GM21723 (cell line): ENCODE measurements around the gene SLC9A3.

ENCODE experiments used
- ATAC-seq: cut with Tn5 transposase; IDR thresholded peaks from one replicate; pipeline ENCODE4 v1.9.1; 2021; ENCODE audit warnings: mild to moderate bottlenecking, moderate library complexity; ENCODE audit not compliant: unreplicated experiment

The SLC9A3 gene

GRCh38 chr5:433836-434235 is 90.4 kb downstream of the SLC9A3 start:
- no peak for ATAC-seq

DNA sequence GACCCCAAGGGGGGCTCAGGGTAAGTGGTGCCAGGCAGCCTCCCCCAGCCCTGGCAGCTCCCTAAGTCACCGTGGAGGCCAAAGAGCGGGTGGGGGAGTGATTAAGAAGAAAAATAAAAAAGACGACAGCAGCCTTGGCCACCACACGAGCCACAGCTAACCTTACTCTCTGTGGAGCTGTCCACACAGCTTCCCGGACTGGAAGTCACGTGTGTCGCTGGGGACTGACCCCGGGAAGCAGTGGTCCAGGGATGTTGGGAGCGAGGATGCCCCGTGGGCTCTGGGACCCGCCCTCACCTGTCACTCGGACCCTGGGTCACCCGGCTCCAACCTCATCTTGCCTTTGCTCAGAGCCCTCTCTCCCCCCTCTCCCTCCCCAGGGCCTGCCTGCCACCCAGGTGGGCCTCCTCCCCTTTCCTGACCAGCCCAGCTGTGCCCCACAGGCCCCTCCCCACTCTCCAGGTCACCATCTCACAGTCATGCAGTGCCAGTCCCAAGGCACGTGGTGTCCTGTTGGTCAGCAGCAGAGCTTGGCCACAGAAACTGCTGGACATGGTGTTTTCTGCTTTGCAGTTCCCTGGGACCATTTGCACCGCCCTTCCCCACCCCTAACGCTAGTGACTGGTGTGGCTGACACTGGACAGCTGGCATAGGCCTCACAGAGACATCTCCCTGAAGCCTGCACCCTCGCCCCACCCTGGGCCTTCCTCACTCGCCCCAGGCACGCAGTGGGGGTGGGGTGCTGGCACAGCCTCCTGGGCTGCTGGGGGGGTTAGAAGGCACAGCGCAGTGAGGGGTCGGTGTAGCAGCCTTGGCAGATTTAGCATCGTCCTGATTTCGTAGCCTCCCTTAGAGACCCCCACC is 91.1 kb downstream of the SLC9A3 start:
- ATAC-seq, result no peak

- ATAC-seq, result no peak
These were observed 91.9 kb downstream of the SLC9A3 start for GRCh38 chr5:432201-432927.

DNA sequence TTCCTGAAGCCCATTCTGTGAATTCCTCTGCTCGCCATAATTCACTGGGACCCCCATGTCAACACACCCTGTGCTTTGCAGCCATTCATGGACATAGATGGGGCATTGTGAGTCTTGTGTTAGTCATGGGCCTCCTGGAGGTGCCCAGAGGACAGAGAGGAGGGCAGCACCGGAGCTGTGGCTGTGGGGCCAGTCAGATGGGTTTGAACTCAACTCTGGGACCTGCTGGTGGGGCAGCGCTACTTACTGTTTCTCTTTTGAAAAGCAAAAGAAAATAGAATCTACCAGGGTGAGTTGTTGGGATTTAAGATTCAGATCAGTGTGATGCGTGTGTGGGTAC is 92.6 kb downstream of the SLC9A3 start:
- ATAC-seq, result no peak

GRCh38 chr5:431001-431710 is 93.1 kb downstream of the SLC9A3 start:
- ATAC-seq, result no peak

DNA sequence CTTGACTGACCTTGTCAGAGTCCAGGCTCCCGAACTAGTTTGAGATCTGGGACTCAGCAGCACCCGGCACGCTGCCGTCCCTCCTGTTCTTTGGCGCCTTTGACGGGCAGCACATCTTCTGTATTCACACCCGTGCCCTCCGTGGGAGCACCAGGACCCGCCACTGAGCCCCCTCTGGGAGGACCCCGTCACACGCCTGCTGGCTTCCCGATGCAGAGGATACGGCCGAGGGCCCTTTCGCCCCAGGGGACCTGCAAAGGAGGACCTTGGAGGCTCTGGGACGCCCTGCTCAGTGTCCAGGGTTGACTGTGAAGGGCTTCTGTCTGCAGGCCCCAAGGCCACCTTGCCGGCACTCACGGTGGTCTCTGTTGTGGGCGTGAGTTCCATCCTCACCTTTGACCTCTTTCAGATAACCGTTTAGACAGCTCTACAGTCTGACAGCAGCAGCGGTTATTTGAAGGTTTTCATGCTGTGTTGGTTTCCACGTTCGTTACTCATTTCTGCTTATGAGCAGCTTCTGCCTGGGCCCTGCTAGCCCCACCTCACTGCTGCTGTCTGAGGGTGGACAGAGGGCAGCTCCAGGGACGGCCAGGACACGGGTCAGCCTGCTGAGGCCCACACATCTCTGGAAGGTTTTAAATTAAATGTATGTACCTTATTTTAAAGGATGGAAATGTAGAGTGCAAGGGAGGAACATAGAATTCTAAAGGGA is 93.9 kb downstream of the SLC9A3 start:
- no peak for ATAC-seq

DNA sequence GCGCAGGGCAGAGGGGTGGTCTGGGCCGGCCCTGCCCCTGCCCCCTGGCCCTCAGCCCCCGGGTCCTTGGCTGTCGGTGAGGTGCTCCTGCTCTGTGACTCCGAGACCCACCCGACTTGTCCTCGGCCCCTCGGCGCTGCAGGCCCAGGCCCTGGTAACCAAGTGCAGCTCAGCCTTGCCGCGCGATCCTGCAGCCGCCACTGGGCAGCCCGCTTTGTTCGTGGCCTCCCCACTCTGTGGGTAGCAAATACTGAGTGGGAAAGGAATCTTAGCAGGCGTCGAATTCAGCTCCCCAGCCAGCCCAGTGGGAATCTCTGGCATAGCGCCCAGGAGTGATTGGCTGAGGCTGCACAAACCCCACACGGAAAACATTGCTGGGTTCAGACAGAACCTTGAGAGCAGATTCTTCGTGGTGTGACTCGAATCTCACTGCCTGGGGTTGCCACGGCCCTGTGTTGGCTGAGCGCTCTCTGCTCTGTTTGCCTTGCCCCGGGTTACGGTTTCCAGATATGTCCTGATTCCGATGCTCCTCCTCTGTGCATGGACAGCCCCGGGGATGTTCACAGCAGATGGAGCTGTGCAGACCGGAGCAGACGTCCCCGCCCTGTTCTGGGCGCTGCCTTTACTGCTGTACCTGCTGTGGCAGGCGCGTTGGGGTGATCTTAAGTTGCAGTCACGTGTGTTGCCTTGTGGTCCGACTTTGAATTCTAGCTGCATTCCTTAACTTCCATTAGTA is 94.6 kb downstream of the SLC9A3 start:
- ATAC-seq, result no peak

GRCh38 chr5:428754-429452 is 95.3 kb downstream of the SLC9A3 start:
- no peak for ATAC-seq

GRCh38 chr5:428219-428618 is 96.0 kb downstream of the SLC9A3 start:
- no peak for ATAC-seq

- no peak for ATAC-seq
These were observed 96.7 kb downstream of the SLC9A3 start for GRCh38 chr5:427415-428087.

DNA sequence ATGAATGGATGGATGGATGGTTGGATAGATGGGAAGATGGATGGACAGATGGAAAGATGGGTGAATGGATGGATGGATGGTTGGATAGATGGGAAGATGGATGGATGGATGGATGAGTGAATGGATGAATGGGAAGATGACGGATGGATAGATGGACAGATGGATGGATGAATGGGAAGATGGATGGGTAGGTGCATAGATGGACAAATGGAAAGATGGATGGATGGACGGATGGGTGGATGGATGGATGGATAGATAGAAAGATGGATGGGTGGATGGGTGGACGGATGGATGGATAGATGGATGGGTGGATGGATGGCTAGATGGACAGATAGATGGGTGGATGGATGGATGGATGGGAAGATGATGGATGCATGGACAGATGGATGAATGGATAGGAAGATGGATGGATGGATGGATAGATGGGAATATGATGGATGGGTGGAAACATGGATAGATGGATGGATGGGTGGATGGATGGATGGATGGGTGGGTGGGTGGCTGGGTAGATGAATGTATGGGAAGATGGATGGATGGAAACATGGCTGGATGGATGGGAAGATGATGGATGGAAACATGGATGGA is 97.8 kb downstream of the SLC9A3 start:
- ATAC-seq, result no peak

- no peak for ATAC-seq
These were observed 98.5 kb downstream of the SLC9A3 start for GRCh38 chr5:425714-426113.

- ATAC-seq, result peak; percentile 94
These were observed 99.7 kb downstream of the SLC9A3 start for GRCh38 chr5:424301-425110.

DNA sequence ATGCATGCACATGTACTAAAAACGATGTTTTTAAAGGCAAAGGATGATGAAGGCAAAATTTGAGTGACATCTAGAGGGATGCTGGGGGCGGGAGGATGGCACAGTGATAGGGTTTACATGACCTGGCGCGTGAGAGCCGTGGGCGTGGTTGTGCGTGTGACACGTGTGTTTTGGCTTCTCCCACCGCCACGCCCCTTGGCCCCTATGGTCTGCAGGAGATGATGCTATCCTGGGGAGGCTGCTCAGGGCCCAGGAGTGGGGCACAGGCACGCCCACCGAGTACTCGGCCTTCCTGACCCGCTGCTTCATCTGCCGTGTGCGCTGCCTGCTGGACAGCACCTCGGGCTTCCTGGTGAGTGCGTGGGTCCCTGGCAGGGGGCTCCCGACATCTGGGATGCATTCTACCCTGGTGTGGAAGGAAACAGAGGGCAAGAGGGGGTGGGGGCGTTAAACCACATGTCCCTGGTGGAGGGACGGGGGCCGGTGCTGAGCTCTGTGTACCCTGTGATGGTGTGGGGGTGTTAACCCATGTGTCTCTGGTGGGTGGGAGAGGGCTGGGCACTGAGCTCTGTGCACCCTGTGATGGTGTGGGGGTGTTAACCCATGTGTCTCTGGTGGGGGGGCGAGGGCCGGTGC is 100.5 kb downstream of the SLC9A3 start:
- ATAC-seq, result no peak

- ATAC-seq, result no peak
These were observed 101.0 kb downstream of the SLC9A3 start for GRCh38 chr5:423233-423565.

DNA sequence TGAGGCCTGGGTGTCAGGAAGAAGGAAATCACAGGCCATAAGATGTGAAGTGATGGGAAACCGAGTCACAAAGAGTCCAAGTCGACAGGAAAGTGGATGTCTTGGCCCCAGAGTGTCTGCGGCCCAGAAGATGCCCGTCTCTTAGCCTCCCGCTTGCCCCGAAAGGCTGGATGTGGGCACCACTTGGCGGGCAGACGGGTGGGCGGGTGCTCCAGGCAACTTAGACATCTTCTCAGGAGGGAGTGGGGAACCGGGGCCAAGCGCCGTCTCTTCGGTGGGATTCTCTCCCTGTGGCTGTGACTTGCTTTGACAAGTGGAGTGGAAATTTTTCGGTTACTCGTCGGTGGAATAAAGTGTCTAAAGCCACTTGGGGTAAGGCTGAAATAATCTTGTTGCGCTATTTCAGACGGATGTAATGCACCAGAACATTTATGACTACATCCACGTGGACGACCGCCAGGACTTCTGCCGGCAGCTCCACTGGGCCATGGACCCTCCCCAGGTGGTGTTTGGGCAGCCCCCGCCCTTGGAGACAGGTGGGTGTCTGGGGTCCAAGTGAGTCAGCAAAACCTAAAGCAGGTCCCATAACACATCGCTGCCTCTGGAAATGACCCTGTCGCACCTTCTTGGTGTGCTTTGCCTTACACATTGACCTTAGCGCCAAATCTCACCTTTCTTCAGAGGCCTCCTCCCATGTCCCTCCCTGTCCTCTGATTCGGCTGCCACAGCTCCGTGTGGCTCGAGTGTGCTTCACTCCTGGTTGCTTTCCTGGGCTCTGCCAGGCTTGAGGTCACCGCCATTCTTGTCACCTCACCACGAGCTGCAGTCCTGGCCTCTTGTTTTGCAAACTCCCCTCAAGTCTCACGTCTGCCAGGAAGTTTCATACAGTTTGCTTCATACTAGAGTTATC is 101.7 kb downstream of the SLC9A3 start:
- ATAC-seq, result no peak

DNA sequence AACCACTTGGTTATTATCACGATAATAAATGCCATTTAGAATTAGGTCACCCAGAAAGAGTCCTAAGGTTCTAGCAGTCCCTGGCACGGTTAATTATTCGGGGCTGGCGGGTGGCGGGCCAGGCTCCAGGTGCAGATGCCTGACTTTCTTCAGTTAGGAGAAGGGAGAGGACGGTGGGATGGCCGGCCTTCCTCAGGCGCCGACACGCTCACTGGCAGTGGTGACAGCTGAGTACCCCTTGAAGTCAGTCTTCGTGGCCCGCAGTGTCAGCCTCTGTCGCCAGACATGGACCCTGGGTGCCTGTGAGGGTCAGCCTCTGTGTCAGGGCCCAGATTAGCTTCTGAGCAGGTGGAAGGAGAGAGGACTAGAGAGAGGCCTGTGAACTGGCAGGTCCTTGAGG is 102.3 kb downstream of the SLC9A3 start:
- no peak for ATAC-seq
